Neural progenitor cell (in vitro differentiated cells): Measurements from ENCODE around the gene TTC23L. TPM values are rescaled to one million over a fixed set of nuclear protein-coding genes. Genes with fewer than 3 reads are reported as not detected.

ENCODE experiments used
- DNase-seq: peaks from one replicate; pipeline ENCODE4 v3.0.0-alpha.2; 2016; ENCODE audit warnings: low spot score
- H2AFZ ChIP-seq: fragments of 200-600 bp; sonication (generic); replicated peaks from 2 replicates; pipeline ENCODE4 v1.6.1; 2016; ENCODE audit warnings: antibody characterized with exemption
- H3F3A ChIP-seq: fragments of 200-600 bp; sonication (generic); 2 replicates; pipeline ENCODE4 v1.6.1; 2016; ENCODE audit warnings: antibody characterized with exemption, low read depth
- H3K27ac ChIP-seq: fragments of 200-600 bp; sonication (generic); 2 replicates; pipeline ENCODE4 v1.5.1; 2016; ENCODE audit warnings: mild to moderate bottlenecking
- H3K27me3 ChIP-seq: fragments of 200-600 bp; sonication (generic); 2 replicates; pipeline ENCODE4 v1.6.1; 2016; ENCODE audit warnings: mild to moderate bottlenecking, moderate library complexity
- H3K36me3 ChIP-seq: fragments of 200-600 bp; sonication (generic); 2 replicates; pipeline ENCODE4 v1.5.1; 2016
- H3K4me1 ChIP-seq: fragments of 200-600 bp; sonication (generic); 2 replicates; pipeline ENCODE4 v1.6.1; 2016; ENCODE audit warnings: mixed run types
- H3K4me2 ChIP-seq: fragments of 200-600 bp; sonication (generic); 2 replicates; pipeline ENCODE4 v1.6.1; 2016
- H3K4me3 ChIP-seq: fragments of 200-600 bp; sonication (generic); 2 replicates; pipeline ENCODE4 v1.5.1; 2016
- H3K79me2 ChIP-seq: fragments of 200-600 bp; sonication (generic); 2 replicates; pipeline ENCODE4 v1.6.1; 2016; ENCODE audit warnings: low read depth
- H3K9ac ChIP-seq: fragments of 200-600 bp; sonication (generic); 2 replicates; pipeline ENCODE4 v1.6.1; 2016
- H3K9me3 ChIP-seq: fragments of 200-600 bp; sonication (generic); 2 replicates; pipeline ENCODE4 v1.5.1; 2016; ENCODE audit warnings: low read depth
- H4K20me1 ChIP-seq: fragments of 200-600 bp; sonication (generic); 2 replicates; pipeline ENCODE4 v1.6.1; 2016; ENCODE audit warnings: low read depth
- H3K27ac Mint-ChIP-seq: 3 replicates; pipeline ENCODE4 v1.8.0; 2021; ENCODE audit warnings: mixed read lengths
- H3K27me3 Mint-ChIP-seq: 2 replicates; pipeline ENCODE4 v1.8.0; 2022; ENCODE audit warnings: low read depth, mild to moderate bottlenecking, inconsistent platforms, moderate library complexity, mixed read lengths; ENCODE audit not compliant: insufficient read depth
- H3K36me3 Mint-ChIP-seq: 3 replicates; pipeline ENCODE4 v1.8.0; 2021; ENCODE audit warnings: mixed read lengths
- H3K4me1 Mint-ChIP-seq: 3 replicates; pipeline ENCODE4 v1.8.0; 2021; ENCODE audit warnings: mixed read lengths
- H3K4me3 Mint-ChIP-seq: 3 replicates; pipeline ENCODE4 v1.8.0; 2021; ENCODE audit warnings: mild to moderate bottlenecking, moderate library complexity, mixed read lengths
- H3K9me3 Mint-ChIP-seq: 3 replicates; pipeline ENCODE4 v1.8.0; 2020; ENCODE audit warnings: mixed read lengths
- CTCF ChIP-seq: fragments of 200-600 bp; sonication (generic); IDR thresholded peaks from 2 replicates; pipeline ENCODE4 v1.5.1; 2017; ENCODE audit warnings: antibody characterized with exemption, mild to moderate bottlenecking
- EZH2 ChIP-seq: fragments of 200-600 bp; sonication (generic); IDR thresholded peaks from 2 replicates; pipeline ENCODE4 v1.6.1; 2017; ENCODE audit warnings: antibody characterized with exemption, mild to moderate bottlenecking, moderate library complexity
- EZH2phosphoT487 ChIP-seq: fragments of 200-600 bp; sonication (generic); IDR thresholded peaks from 2 replicates; pipeline ENCODE4 v1.6.1; 2017; ENCODE audit warnings: antibody characterized with exemption
- total RNA-seq: library from RNA; depleted of rRNA; stranded (reverse); fragments of >200 nt; gene quantifications from 2 replicates; pipeline ENCODE4 v1.2.3, GENCODE V29; 2015; ENCODE audit warnings: low replicate concordance

TTC23L gene
- total RNA-seq, 1 donor from 2014 or later, result 1.3 TPM

DNA sequence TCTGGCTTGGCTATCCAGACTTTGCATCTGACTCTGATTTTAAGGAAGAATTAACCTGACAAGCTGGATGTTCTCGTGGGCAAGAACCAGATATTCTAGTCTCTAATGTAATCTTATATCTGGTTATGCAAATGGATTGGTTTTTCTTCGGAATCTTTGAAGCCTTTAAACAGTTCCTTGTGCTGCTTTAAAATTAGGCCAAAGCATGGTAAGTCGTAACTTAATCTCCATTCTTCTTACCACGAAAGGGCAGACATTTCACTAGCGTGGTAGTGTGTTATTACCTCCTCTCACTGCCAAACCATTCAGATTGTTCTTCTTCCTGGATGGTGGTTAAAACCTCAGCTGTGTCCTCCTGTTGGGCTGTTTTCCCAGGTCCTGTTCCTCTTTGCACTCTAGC lies 34.1 kb upstream of the TTC23L start:
- no peak overlapping the region for H3K9ac ChIP-seq
- no peaks in the 10 kb centered on the region for H3K9me3 Mint-ChIP-seq
- H3K4me1 ChIP-seq, result peaks cover 6% of the 10 kb centered on the region
- H3K9me3 ChIP-seq, result no peaks in the 10 kb centered on the region
- H3F3A ChIP-seq, result no peaks in the 10 kb centered on the region
- no peak overlapping the region for H3K27ac Mint-ChIP-seq
- no peaks in the 10 kb centered on the region for H3K79me2 ChIP-seq
- peaks cover 29% of the 10 kb centered on the region for H3K36me3 Mint-ChIP-seq
- H4K20me1 ChIP-seq, result no peaks in the 10 kb centered on the region
- no peak overlapping the region for H2AFZ ChIP-seq
- no peaks in the 10 kb centered on the region for H3K36me3 ChIP-seq
- no peak overlapping the region for H3K4me2 ChIP-seq
- H3K27me3 ChIP-seq, result no peaks in the 10 kb centered on the region
- H3K27me3 Mint-ChIP-seq, result no peaks in the 10 kb centered on the region
- no peak for TF ChIP-seq EZH2
- TF ChIP-seq CTCF, result no peak
- TF ChIP-seq EZH2phosphoT487, result no peak
- no peak overlapping the region for H3K4me3 ChIP-seq
- H3K4me3 Mint-ChIP-seq, result no peak overlapping the region
- peaks cover 2% of the 10 kb centered on the region for H3K4me1 Mint-ChIP-seq
- DNase-seq, result no peak
- H3K27ac ChIP-seq, result no peak overlapping the region

DNA sequence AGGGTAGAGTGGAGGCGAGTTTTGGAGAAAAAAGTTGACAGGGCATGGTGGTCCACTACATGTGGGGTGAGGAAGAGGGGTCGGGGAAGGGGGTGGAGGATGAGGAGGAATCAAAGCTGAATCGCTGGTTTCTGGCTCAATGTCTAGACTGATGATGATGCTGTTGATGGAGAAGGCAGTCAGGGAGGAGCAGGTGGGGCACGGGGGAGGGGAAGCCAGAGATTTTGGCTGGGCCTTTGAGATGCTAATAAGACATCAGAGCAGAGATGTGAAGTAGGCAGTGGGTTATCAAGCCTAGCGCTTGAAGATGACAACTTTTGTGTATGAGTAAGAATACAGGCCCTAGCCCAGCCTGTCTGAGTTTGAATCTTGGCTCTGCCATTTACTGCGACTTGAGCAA lies 32.4 kb upstream of the TTC23L start:
- H3K4me1 Mint-ChIP-seq, result peaks cover 3% of the 10 kb centered on the region

DNA sequence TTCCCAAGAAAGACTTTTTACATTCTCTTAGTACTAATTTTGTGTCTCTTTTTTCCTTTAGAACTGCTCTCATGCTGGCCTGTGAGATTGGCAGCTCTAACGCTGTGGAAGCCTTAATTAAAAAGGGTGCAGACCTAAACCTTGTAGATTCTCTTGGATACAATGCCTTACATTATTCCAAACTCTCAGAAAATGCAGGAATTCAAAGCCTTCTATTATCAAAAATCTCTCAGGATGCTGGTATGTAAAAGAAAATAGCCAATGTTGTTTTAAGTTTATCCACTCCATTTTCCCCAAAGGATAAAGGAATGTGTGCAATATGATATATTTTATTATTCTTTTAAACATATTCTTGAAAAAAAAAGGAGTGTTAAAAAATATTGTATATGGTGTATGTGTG lies 27.3 kb upstream of the TTC23L start:
- Histone ChIP-seq H3K36me3 (no peaks in the 10 kb centered on the region), H3K4me2 (peak overlapping the region; percentile 1), H3K9me3 (no peaks in the 10 kb centered on the region), H3K9ac (no peak overlapping the region), H4K20me1 (no peaks in the 10 kb centered on the region), H3K27me3 (no peaks in the 10 kb centered on the region), H3K79me2 (no peaks in the 10 kb centered on the region), H3F3A (peaks cover 7% of the 10 kb centered on the region), H3K4me1 (peaks cover 19% of the 10 kb centered on the region), H2AFZ (no peak overlapping the region), H3K27ac (peak overlapping the region; percentile 61), H3K4me3 (no peak overlapping the region)
- H3K27me3 Mint-ChIP-seq, result no peaks in the 10 kb centered on the region
- H3K36me3 Mint-ChIP-seq, result peaks cover 9% of the 10 kb centered on the region
- H3K9me3 Mint-ChIP-seq, result no peaks in the 10 kb centered on the region
- H3K4me3 Mint-ChIP-seq, result no peak overlapping the region
- peaks cover 4% of the 10 kb centered on the region for H3K4me1 Mint-ChIP-seq
- TF ChIP-seq CTCF, result no peak
- TF ChIP-seq EZH2phosphoT487, result no peak
- no peak for TF ChIP-seq EZH2
- H3K27ac Mint-ChIP-seq, result no peak overlapping the region
- peak; percentile 12 for DNase-seq

More for the DNA sequence above, 32.4 kb upstream of the TTC23L start:
- H2AFZ ChIP-seq, result no peak overlapping the region
- H3K4me1 ChIP-seq, result peaks cover 16% of the 10 kb centered on the region
- H3K4me3 ChIP-seq, result no peak overlapping the region
- no peaks in the 10 kb centered on the region for H3K36me3 ChIP-seq
- no peak overlapping the region for H3K27ac ChIP-seq
- TF ChIP-seq EZH2 (no peak), CTCF (no peak), EZH2phosphoT487 (no peak)
- no peak for DNase-seq
- H3K4me2 ChIP-seq, result no peak overlapping the region
- no peaks in the 10 kb centered on the region for H3K79me2 ChIP-seq
- H3K9me3 Mint-ChIP-seq, result no peaks in the 10 kb centered on the region
- no peaks in the 10 kb centered on the region for H3K27me3 Mint-ChIP-seq
- H3F3A ChIP-seq, result peaks cover 7% of the 10 kb centered on the region
- no peaks in the 10 kb centered on the region for H3K27me3 ChIP-seq
- H3K36me3 Mint-ChIP-seq, result peaks cover 22% of the 10 kb centered on the region
- no peaks in the 10 kb centered on the region for H4K20me1 ChIP-seq
- H3K9ac ChIP-seq, result no peak overlapping the region
- H3K9me3 ChIP-seq, result no peaks in the 10 kb centered on the region
- no peak overlapping the region for H3K4me3 Mint-ChIP-seq
- H3K27ac Mint-ChIP-seq, result no peak overlapping the region
